Measurements from ENCODE around the gene FUNDC2.
A peak's percentile ranks its signal among the peaks of the same experiment; 100 is the strongest.
"Not testable (repeated sequence)": the region's sequence is repeated elsewhere in the genome, so short reads cannot be mapped to it uniquely, and the experiment has no call there.

Gene FUNDC2, protein sequence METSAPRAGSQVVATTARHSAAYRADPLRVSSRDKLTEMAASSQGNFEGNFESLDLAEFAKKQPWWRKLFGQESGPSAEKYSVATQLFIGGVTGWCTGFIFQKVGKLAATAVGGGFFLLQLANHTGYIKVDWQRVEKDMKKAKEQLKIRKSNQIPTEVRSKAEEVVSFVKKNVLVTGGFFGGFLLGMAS

DNA sequence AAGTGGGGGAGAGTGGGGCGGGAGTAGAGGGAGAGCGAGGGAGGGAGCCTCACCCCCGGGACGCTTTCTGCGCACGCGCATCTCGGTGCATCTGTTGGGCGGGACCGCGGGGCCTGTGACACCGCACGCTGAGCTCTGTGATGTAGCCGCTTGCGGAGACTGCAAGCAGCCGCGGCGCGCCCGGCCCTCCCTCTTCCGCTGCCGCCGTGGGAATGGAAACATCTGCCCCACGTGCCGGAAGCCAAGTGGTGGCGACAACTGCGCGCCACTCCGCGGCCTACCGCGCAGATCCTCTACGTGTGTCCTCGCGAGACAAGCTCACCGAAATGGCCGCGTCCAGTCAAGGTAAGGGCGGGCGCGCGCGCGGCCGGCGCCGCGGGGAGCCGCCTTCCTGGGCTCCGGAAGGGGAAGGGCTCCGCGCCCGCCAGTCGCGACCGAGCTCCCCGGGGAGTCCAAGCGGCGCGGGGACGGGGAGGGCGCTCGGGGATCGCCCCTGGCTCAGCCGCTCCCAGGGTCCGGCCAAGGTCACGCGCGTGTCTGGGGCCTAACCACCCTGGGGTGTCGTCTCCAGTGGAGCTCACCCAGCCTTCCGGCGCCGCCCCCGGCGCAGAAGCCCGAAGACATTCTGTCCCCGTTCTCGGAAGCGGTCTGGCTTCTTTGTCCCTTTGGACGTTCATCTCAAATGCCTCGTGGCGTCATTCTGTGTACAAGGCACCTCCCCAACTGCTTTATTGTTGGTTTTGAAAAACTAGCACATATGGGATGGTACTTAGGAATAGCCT, at the start of gene FUNDC2:
Gene FUNDC2 (plus strand): TSS at position 118 of the 782 bp plus-strand sequence. CDS start 95 bp downstream, at position 213.
- peak; percentile 73 to 74 for DNase-seq

DNA sequence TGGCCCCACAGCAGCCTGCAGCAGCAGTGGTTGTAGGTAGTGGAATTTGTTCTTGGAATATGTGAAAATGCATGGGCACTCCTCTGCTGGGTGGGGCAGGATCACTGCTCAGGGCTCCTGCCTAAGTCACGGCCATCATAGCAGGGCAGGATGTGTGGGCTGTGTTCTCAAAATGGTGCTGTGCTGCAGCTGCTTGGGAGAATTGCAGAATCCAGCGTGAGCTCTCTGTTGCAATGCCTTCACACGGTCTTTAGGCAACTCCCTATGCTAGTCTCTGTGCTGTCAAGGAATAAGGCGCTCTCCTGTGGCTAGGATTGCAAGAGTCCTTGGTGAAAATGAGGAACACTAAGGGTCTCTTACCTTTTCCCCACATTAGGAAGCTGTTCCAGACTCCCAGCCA, 47.0 kb upstream of the FUNDC2 start:
- peak; percentile 2 to 9 for DNase-seq

DNA sequence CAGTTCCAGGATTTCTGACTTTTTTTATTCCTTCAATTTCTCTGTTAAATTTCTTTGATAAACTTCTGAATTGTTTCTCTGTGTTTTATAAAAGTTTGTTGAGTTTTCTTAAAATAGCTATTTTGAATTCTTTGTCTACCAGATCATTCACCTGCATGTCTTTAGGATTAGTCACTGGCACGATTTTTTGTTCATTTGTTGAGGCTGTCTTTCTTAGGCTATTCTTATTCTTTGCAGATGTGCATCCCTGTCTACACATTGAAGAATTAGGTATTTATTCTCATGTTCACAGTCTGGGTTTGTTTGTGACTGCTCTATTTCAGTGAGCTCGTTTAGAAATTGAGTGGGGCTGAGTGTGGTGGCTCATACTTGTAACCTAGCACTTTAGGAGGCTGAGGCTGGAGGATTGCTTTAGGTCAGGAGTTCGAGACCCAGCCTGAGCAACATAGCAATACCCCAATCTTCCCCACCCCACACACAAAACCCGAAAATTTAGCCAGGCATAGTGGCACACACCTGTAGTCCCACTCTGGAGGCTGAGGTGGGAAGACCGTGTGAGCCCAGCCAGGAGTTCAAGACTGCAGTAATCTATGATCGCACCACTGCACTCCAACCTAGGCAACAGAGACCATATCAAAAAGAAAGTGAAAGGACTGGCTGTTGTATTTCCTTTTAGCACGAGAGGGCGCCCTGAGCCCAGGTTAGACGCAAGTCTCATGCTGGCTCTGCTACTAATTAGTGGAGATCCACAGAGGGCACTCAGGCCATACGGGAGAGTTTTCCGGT, 46.1 kb upstream of the FUNDC2 start:
- DNase-seq: peak; percentile 62 to 63

DNA sequence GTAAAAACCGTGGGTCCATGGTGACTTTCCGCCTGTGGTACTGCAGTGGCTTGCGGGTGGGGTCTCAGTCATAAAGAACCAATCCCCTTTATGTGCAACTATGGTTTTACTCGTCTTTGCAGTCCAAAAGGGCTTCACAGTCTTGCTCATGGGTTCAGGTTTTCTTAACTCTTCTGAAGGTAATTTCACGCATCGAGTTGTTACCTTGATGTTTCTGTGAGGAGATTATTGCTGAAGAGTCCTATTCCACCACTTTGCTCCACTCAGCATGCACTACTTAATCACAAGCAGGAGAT, 45.6 kb upstream of the FUNDC2 start:
- DNase-seq: no peak

DNA sequence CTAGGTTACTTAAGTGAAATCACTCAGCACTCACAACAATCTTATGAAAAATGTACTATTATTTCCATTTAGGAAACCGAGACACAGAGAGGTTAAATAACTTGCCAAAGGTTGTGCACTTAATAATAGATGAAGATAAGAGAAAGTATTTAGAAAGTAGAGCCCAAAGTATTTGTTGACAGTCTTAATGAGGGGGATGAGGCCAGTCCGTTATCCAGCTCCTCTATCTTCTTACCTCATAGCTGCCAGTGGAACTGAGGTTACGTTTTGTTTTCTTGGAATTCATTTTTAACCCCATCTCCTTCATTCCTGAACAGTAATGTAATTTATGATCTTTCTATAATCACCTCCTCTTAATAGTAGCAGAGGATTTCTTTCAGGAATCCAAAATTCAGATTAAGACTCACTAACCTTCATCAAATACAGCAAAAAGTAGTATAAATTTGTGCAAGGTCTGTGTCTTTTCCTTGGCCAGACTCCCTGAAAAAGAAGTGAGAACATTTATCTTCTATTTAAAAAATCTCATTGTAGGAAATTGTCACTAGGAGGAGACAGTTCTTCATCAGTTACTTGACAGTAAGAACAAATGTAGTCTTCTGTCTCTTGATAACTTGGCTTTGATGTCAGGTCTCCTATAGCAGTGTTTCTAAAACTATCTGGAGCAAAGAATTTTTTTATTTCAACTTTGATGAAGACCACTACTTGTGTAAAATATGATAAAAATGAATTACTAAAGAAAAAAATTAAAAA, 39.6 kb upstream of the FUNDC2 start:
- peak; percentile 18 for DNase-seq

DNA sequence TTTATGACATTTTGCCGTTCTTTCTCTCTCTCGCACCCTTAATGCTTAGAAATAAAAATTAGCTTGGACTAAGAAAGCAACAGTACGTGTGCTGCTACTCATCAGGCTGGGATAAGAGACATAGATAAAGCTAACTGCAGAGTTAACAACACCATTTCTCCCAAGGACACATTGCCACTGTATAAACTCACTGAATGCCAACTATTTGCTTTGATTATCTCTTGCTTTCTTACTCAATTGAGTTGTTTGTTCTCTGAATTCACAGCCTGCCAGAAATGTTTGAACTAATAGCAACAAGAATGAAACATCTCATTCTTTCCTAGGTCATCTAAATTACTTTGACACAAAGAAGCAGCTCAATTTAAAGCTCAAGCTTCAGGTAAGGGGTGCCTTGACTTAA, 38.7 kb upstream of the FUNDC2 start:
- no peak for DNase-seq

DNA sequence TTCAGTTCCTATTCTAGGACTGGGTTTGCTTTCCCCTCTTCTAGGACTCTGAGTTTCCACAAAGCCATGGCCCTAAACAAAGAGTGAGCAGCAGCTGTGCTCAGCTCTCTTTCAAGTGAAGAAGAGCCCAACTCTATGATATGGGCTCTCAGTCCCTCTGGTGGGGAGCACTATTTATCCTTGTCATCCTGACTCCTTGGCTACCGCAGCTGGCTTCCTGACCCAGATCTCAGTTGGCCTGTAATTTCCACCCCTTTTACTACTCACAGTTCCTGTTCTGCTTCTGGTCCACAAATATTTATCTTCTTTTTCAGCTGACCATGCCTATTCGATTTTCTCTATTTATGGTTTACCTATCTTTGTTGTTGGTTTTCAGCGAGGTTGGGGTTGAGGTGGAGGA, 37.9 kb upstream of the FUNDC2 start:
- DNase-seq: no peak

DNA sequence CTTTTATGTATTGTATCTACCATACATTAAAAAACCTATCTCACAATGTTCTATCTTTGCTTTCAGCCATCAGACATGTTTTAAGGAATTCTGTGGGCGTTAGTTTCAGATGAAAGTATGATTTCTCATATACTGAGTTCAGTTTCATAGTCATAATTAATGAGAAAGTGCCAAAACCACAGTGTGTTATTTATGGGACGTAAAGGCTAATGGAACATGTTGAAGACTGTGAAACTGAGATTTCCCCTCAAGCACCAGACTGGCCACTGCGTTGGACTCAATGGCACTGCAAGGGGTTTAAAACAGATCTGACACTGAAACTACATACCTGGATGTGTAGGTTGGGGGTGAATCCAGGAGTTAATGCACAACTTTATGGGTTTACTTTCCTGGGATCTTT, 36.1 kb upstream of the FUNDC2 start:
- no peak for DNase-seq

DNA sequence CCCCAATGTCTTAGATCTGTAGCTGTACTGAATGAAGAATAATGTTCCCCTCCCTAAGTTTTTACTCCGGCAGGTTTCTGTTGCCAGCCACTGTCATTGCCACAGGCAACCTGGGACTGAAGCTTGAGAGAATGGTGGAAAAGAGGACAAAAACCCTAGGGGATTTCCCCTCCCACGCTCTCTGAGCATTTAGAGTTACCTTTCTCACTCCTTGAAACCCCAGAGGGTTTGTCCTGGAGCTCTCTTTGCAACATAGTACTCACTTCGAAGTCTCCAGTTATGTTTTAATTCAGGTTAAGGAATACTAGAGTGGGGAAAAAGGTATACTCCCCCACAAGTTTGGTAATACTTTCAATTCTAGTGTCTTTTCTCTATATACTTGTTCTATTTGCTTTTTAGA, 35.6 kb upstream of the FUNDC2 start:
- no peak for DNase-seq

DNA sequence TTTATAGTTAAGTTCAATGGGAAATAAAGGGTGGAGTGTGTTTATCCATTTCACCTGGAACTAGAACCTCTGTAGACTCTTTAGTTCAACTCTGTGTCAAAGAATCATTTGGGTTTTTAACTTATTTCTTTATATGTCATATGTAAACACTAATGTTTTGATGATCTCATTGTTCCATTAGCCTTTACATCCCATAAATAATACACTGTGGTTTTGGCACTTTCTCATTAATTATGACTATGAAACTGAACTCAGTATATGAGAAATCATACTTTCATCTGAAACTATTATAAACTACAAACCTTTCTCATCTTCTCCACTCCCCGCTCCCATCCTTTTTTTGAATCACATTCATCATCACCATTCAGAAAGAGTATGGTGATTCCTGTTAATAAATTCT, 35.2 kb upstream of the FUNDC2 start:
- no peak for DNase-seq

DNA sequence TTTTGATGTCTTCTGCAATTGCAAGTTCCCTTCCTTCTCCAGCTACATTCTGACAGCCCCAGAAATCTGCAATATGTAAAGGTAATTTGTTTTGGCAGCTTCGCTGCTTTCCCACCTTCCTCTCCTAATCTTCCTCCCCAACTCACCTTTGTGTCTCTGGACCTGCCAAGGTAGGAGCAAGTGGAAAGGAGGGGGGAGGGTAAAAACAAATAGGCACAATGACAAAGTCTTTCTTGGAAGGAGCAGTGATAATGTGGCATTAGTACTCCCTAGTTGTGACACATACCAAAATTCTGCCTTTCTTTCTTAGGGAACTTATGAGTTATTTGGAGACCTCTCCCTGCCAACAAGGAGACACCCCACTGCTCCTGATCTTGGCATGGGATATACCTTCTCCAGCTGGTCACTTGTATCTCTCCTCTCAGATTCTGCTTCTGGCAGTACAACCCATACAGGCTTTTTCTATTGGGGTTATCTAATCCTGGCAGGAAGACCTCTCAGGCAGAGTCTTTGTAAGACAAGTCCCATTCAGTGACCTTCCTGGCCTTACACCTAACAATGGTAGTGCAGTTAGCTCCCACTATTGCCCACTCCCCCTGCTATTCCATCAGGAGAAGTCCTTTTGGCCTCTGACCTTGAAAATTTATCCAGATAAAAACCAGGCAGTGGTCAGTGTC, 28.3 kb upstream of the FUNDC2 start:
- DNase-seq: no peak

DNA sequence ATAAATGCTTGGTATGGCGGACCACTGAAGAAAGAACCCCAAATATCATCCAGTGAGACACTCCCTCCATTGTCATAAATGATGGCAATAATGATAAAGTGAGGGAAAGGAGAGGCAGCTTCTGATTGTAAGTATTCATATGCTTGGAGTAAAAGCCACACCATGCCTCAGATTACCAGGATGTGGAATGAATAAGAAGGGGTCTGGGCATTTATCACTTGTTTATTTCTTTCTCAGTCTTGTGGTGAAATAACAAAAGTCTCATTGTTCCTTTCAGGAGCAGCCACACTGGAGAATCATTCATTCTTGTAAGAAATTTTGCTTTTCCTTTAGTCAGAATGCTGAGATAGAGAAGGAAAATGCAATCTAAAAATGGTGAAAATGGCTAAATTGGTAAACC, 25.8 kb upstream of the FUNDC2 start:
- DNase-seq: no peak

DNA sequence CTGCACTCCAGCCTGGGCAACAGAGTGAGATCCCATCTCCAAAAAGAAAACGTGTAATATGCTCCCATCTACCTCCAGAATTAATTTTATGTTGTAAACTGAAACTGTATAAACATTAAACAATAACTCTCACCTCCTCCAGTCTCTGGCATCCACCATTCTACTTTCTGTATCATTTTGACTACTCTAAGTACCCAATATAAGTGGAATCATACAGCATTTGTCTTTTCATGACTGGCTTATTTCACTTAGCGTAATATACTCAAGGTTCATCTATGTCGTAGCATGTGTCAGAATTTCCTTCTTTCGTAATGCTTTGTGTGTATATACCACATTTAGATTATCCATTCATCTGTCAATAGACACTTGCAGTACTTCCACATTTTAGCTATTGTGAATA, 24.8 kb upstream of the FUNDC2 start:
- DNase-seq: no peak

DNA sequence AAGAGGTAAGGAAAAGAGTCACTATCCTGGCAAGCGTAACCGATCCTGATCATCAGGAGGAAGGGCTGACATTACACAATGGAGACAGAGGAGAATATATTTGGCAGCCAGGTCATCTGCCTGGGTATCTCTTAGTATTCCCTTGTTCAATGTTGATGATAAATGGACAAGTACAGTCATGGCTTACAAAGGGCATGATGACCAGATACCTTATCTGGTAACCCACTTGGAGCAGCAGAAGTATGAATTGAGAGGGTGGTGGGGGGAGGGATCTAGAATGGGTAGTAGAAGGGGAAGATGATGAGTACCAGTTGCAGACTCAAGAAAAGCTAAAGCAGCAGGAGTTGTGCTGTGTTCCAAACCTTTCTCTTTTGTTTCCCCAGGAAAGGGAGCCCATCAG, 21.5 kb upstream of the FUNDC2 start:
- no peak for DNase-seq

DNA sequence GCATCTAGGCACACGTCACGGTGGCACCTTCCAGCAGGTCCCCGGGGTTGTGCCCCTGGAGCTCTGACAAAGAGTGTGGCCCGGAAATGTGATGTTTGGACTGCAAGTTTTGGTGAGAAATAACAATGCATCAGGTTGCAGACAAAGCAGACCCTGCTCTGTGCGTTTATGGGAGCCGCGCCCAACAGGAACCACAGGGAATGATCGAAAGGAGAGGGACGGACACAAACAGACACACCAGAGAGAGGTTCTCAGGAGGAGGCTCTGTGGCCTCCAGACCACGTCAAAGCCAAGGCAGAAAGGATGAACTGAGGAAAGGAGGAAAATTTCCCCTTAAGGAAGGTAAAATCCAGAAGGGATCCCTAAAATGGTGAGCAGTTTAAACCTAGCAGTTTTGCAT, 20.3 kb upstream of the FUNDC2 start:
- DNase-seq: not testable (repeated sequence)

DNA sequence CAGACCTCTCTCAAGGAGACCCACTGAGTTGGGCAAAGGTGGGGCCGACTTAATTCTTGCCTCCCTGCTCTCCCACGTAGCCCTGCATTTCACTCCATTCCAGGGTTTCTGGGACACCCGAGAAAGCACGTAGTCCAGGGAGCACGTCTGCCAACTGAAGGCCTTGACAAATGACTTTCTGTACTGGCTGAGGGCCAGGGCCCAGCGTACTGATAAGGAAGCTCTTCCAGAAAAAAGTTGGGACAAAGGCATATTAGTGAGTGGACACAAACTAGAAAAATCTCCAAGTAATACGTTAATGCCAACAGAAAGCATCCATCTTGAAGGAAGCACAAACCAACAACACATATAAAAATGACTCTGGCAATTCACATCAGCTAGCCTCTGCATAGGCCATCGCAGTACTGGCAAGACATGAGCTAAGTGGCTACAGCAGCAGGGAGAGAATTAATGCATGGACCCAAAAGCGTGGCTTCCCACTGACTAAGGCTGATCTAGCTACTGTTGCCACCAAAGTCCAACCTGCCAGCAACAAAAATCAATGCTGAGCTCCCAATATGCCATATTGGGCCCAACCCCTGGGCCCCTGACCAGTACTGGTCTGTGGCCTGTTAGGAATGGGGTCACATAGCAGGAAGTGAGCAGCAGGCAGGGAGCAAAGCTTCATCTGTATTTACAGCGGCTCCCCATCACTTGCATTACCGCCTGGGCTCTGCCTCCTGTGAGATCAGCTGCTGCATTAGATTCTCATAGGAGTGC, 19.6 kb upstream of the FUNDC2 start:
- DNase-seq: not testable (repeated sequence)

DNA sequence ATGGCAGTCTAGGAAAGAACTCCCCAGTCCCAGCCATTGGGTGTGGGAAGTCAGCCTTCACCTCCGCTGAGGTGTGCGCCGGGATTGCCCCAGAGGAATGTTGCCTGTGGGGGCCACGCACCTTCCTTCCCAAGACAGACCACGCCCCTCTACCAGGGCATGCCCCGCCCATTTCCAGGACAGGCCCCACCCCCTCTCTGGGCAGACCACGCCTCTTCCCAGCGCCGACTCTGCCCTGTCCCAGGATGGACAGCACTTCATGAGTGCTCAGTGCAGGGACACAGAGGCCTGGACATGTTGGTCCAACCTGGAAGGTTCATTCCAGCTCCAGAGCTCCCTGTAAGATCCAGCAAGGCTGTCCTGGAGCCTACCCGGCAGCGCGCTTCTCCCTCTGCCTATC, 18.1 kb upstream of the FUNDC2 start:
- DNase-seq: not testable (repeated sequence)

DNA sequence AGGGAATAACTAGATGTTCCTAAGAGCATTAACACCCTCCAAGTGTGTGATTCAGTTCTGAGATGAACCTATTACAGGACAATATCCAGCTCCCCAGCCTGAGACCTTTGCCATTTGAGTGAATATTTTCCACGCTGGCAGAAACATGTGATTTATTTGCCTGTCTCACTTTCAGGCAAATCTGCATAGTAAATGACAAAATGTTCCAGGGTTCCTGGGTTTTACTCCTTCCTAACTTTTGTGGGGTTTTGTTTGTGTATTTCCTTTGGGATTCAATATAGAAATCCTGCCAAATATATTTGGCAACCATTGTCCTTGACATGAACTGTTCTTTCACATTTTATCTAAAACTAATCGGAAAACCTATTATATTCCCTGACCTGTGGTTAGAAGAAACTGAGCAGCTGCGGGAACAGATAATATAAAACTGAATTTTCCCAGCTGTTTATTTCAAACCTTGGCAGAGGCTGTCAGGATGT, 16.6 kb upstream of the FUNDC2 start:
- DNase-seq: no peak

DNA sequence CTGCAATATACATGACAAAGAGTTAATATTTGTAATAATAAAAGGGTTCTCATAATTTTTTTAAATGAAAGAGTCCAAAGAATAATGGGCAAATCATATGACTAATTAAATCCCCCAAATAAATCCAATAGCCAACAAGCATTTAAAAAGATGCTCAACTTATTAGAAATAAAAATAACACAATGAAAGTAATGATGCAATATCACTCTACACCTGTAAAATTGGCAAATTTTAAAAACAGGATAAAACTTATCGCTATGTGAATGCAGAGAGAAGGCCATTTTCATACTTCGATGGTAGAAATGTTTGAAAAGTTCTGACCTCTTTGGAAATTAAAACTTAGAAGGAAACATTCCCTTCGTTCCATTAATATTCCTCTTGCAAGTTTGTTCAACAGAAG, 6.1 kb upstream of the FUNDC2 start:
- DNase-seq: no peak

DNA sequence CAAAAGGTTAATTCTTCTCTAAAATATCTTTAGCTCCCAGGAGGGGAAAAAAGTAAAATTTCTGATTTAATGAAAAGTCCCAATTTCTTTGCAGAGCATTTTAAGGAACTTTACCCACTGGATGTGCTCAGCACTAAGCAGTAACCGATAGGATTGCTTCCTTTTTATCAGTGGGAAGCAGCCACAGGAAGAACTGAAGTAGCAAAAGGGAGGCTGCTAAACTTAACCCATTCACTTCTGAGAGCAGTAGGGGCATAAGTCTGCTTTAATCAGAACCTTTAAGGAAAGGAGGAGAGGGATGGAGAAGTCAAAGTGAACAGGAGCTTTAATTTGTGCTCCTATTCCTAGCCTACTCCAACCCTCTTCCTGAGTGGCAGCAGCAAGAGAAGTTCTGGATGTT, 4.1 kb upstream of the FUNDC2 start, which contains the start of gene F8:
Gene F8 (minus strand): TSS at position 139 of the 400 bp plus-strand sequence. CDS start 171 bp downstream, outside the sequence.
- peak; percentile 24 to 55 for DNase-seq

Data from Kasumi-1 (cell line).